ENCODE measurements around the gene RBM6. TPM values are rescaled to one million over a fixed set of nuclear protein-coding genes. Genes with fewer than 3 reads are reported as not detected.
"Not testable (repeated sequence)": the region's sequence is repeated elsewhere in the genome, so short reads cannot be mapped to it uniquely, and the experiment has no call there.

Gene RBM6
- total RNA-seq, 1 donor from 2014 or later: 148 TPM

GRCh38 chr3:49955636-49956035 lies 15.7 kb downstream of the RBM6 start:
- ATAC-seq (no peak), DNase-seq (ENCODE audit: low spot score) (no peak)
- intact Hi-C loops (cut with DNase I): no loop called here

DNA sequence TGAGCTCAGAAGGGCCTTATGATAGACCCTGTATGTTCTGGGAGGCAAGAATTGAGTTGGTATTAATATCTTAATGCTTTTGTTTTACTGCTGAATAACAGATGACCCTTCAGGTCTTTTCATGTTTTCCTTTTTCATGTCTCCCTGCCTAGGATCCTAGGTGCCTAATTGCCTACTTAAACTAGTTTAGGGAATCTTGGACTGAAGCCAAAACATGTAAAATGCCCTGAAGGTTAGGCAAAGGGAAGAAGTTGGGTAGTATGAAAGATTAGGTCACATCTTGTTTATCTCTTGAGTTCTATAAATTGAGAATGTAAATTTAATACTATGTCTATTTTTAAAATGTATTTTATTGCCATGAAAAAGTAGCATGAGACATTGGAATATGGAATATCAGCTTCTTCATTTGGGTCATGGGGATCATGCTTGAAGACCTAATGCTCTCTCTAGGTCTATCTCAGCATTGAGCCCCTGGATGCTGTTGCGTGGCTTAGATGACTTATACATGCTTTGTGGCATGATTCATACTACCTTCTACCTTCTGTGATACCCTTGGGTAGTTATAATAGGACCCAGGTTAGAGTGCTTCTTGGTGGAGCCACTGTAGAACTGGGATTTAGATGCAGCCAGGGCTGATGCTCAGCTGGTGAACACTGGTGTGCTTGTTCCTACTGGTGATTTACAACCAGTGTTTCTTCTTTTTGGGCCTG lies 26.4 kb downstream of the RBM6 start:
- ATAC-seq (peak; percentile 46), DNase-seq (ENCODE audit: low spot score) (no peak)
- intact Hi-C loops (cut with DNase I): no loop called here

- ATAC-seq: peak; percentile 86
Measured at GRCh38 chr3:49967291-49967690, 27.3 kb downstream of the RBM6 start.

DNA sequence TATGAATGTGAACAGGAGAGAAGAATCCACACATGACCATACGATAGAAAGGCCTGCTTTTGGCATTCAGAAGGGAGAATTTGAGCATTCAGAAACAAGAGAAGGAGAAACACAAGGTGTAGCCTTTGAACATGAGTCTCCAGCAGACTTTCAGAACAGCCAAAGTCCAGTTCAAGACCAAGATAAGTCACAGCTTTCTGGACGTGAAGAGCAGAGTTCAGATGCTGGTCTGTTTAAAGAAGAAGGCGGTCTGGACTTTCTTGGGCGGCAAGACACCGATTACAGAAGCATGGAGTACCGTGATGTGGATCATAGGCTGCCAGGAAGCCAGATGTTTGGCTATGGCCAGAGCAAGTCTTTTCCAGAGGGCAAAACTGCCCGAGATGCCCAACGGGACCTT lies 28.4 kb downstream of the RBM6 start:
- intact Hi-C loops (cut with DNase I): no loop called here
- ATAC-seq: no peak
- no peak for DNase-seq (ENCODE audit: low spot score)

More at GRCh38 chr3:49967291-49967690, 27.3 kb downstream of the RBM6 start:
- no peak for DNase-seq (ENCODE audit: low spot score)
- intact Hi-C loops (cut with DNase I): no loop called here

DNA sequence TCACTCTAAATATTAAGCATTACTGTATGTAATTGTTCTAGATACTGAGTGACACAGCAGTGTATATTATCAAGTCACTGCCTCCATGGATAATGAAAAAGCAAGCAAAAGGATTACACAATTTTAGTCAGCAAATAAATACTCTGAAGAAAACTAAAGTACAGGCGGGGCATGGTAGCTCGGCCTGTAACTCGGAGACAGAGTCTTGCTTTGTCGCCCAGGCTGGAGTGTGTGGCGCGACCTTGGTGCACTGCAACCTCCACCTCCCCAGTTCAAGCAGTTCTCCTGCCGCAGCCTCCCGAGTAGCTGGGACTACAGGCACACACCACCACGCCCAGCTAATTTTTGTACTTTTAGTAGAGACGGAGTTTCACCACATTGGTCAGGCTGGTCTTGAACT lies 32.7 kb downstream of the RBM6 start:
- ATAC-seq (no peak), DNase-seq (ENCODE audit: low spot score) (no peak)
- intact Hi-C loops (cut with DNase I): no loop called here

- no peak for DNase-seq (ENCODE audit: low spot score)
- ATAC-seq: no peak
- intact Hi-C loops (cut with DNase I): no loop called here
Measured at GRCh38 chr3:49976942-49977341, 37.0 kb downstream of the RBM6 start.

- intact Hi-C loops (cut with DNase I): no loop called here
Measured at GRCh38 chr3:49984394-49984793, 44.4 kb downstream of the RBM6 start.

DNA sequence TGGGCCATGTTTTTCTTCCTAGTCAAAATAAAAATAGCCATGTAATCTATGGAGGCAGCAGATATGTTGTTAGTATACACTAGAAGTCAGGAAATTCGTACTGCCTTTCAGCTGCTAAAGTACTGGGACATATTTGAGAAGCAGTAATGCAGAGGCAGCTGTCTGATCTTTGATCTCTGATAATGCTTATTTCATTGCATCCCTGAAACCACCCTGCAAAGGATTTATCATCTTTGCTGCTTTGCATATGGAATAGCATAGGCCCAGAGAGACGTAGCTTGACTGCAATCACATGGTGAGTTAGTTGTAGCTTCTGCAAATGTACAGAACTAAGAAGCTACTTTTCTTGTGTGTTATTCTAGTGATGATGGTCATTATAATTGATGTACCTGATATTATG lies 52.4 kb downstream of the RBM6 start:
- ATAC-seq (no peak), DNase-seq (ENCODE audit: low spot score) (no peak)
- intact Hi-C loops (cut with DNase I): no loop called here

More at GRCh38 chr3:49984394-49984793, 44.4 kb downstream of the RBM6 start:
- DNase-seq (ENCODE audit: low spot score) (no peak), ATAC-seq (no peak)

- intact Hi-C loops (cut with DNase I): no loop called here
Measured at GRCh38 chr3:49994476-49994875, 54.5 kb downstream of the RBM6 start.

GRCh38 chr3:49996016-49996415 lies 56.1 kb downstream of the RBM6 start:
- intact Hi-C loops (cut with DNase I): no loop called here
- no peak for DNase-seq (ENCODE audit: low spot score)
- ATAC-seq: no peak

More at GRCh38 chr3:49994476-49994875, 54.5 kb downstream of the RBM6 start:
- DNase-seq (ENCODE audit: low spot score) (no peak), ATAC-seq (no peak)

GRCh38 chr3:49997862-49998261 lies 57.9 kb downstream of the RBM6 start:
- ATAC-seq: no peak
- no peak for DNase-seq (ENCODE audit: low spot score)
- intact Hi-C loops (cut with DNase I): no loop called here

GRCh38 chr3:49998326-49998725 lies 58.4 kb downstream of the RBM6 start:
- ATAC-seq: no peak
- intact Hi-C loops (cut with DNase I): no loop called here
- no peak for DNase-seq (ENCODE audit: low spot score)

DNA sequence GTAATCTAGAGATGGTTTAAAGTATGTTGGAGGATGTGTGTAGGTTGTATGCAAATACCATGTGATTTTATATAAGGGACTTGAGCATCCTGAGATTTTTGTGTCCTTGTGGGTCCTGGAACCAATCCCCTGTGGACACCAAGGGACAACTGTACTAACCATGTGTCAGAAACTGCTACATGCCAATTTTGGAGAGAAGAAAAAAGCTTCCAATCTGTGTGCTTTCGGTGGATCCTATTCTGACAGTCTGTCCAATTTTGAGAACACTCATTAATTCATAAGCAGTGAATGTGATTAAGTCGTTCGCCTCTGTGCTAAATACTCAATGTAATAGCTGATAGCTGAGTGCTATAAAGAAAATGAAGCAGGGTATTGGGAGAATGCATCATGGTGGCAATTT lies 61.6 kb downstream of the RBM6 start:
- DNase-seq (ENCODE audit: low spot score) (no peak), ATAC-seq (no peak)
- intact Hi-C loops (cut with DNase I): no loop called here

- DNase-seq (ENCODE audit: low spot score) (no peak), ATAC-seq (no peak)
- intact Hi-C loops (cut with DNase I): no loop called here
Measured at GRCh38 chr3:50003216-50003615, 63.3 kb downstream of the RBM6 start.

GRCh38 chr3:50003824-50004223 lies 63.9 kb downstream of the RBM6 start:
- intact Hi-C loops (cut with DNase I): no loop called here
- ATAC-seq (no peak), DNase-seq (ENCODE audit: low spot score) (no peak)

- intact Hi-C loops (cut with DNase I): no loop called here
- no peak for DNase-seq (ENCODE audit: low spot score)
- ATAC-seq: no peak
Measured at GRCh38 chr3:50008931-50009330, 69.0 kb downstream of the RBM6 start.

DNA sequence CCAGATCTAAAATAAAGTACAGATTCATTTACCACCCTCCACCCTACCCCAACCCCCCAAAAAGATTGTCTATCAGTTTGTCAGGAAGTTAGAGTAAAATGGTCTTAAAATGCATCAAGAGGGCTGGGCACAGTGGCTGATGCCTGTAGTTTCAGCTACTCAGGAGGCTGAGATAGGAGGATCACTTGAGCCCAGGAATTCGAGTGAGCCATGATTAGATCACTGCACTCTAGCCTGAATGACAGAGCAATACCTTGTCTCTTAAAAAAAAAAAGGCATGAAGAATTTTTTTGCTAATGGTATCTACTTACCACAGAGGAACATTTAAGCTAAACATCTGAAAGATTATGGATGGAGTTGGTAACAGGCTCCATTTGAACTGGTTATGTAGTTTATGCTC lies 71.0 kb downstream of the RBM6 start:
- ATAC-seq (no peak), DNase-seq (ENCODE audit: low spot score) (no peak)
- intact Hi-C loops (cut with DNase I): no loop called here

DNA sequence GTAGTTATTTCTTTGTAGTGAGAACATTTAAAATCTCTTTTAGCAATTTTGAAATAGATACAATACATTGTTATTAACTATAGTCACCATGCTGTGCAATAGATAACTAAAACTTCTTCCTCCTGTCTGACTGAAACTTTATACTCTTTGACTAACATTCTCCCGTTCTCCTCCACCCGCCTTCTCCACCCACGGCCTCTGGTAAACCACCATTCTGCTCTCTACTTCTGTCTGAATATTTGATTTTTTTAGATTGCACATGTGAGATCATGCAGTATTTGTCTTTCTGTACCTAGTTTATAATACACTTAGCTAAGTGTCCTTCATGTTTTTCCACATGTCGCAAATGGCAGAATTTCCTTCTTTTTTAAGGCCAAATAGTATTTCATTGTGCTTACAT lies 76.0 kb downstream of the RBM6 start:
- no peak for DNase-seq (ENCODE audit: low spot score)
- no peak for ATAC-seq
- intact Hi-C loops (cut with DNase I): no loop called here

DNA sequence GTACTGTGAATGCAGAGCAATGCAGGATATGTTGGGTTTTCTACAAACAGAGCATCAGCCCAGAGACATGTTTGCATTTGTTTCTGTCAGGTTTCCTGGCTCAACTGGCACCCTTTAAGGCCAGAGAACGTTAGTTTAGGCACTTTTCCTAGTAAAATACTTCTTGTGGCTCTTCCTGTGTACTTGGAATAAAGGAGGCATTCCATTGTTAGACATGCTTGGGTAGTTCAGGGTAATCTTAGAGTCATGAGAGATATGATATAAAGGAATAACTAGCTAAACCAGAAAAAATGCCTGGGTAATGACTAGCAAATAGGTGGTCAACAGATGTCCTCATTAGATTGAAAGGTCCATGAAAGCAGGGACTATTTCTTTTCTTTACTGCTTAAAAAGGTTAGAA lies 88.4 kb downstream of the RBM6 start:
- DNase-seq (ENCODE audit: low spot score) (no peak), ATAC-seq (no peak)
- intact Hi-C loops (cut with DNase I): no loop called here

GRCh38 chr3:50031201-50031600 lies 91.3 kb downstream of the RBM6 start:
- ATAC-seq; intact Hi-C loops (cut with DNase I); DNase-seq (ENCODE audit: low spot score): not testable (repeated sequence)

- no peak for DNase-seq (ENCODE audit: low spot score)
- ATAC-seq: no peak
- intact Hi-C loops (cut with DNase I): no loop called here
Measured at GRCh38 chr3:50044976-50045375, 105.0 kb downstream of the RBM6 start.
